A549 treated with Mapracorat at 1 μM for 4 hours (cell line): ENCODE results near the gene FBXO15. TPM values are rescaled to one million over a fixed set of nuclear protein-coding genes. Genes with fewer than 3 reads are reported as not detected.

Experiments
- total RNA-seq: library from RNA; stranded (reverse); fragments of 200-300 nt; extraction: Qiagen RNA extraction; gene quantifications from 5 replicates; pipeline ENCODE4 v1.2.3, GENCODE V29; 2022

Gene FBXO15, protein sequence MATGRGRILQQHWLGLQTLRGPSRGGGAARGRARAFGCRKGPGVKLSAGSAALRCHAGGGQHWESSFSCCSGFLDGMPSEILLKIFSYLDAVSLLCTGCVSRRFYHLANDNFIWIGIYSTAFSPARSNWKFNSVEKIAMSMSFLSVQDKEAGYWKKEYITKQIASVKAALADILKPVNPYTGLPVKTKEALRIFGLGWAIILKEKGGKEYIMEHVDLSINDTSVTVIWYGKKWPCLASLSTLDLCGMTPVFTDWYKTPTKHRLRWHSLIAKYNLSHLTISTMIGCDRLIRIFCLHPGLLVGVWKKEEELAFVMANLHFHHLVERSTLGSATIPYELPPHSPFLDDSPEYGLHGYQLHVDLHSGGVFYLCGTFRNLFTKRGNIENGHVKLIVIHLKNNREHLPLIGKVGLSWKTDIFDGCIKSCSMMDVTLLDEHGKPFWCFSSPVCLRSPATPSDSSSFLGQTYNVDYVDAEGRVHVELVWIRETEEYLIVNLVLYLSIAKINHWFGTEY
- total RNA-seq: 0.41 to 1.0 TPM (median 0.66 TPM) in 5 replicates

DNA sequence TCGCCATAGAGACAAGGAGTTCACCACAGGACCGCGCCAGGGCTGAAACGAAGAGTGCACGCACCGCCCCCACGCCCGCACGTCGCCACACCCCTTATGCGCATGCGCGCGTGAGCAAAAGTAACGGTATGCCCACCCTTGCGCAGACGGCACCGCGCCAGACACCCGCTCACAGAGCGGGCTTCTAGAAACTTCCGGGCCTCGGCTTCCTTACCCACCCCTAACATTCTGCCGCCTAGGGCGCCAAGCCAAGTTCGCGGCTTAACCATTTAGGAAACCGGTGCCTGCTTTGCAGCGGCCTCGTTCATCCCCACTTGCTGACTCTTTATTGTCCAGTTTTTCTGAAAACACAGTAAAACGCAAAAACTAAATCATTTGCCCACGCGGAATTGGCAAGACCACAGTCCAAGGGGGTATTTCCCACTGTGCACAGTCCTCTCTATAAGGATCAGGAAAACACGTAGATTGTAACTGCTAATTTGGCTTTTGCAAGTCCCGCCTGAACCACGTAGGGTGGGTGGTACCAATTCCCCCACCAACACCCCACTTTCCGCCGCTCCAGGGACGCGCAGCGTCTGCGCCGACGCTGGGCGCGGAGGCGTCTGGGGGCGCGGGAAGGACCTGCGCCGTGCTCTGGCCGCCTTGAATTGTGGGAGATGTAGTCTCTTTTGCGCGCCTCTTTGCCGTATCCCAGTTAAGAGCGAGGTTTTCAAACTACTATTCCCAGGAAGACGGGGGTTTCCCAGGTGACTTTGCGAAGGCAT, at the start of gene FBXO15, which contains the start of gene TIMM21:
FBXO15 (minus strand) TSS at position 56 of the 764 bp plus-strand sequence; CDS start at position 7, 49 bp downstream.
TIMM21 (plus strand) TSS at position 745 of the 764 bp plus-strand sequence. CDS start 286 bp downstream, outside the sequence.

Other genes with a start within 250 kb of the FBXO15 start
- gene TIMM21, start 689 bp upstream of the FBXO15 start, total RNA-seq: 51.3 to 65.7 TPM (median 57.4 TPM) in 5 replicates
- gene CYB5A, start 144.1 kb upstream of the FBXO15 start, total RNA-seq: 123 to 145 TPM (median 131 TPM) in 5 replicates
- not detected in 5 replicates for gene C18orf63, start 168.0 kb upstream of the FBXO15 start, total RNA-seq